HEK293 (cell line): ENCODE measurements around the gene CDH23.

Experiments
- CTCF ChIA-PET: fragments of 350-600 bp; formaldehyde crosslinking; extraction: SDS; loops from one replicate; lab custom pipeline; 2021; ENCODE audit warnings: antibody characterized with exemption; lab: Yijun Ruan, JAX
- POLR2A ChIA-PET: fragments of 300-600 bp; formaldehyde crosslinking; extraction: SDS; loops from one replicate; lab custom pipeline; 2020; ENCODE audit warnings: antibody characterized with exemption, inconsistent platforms; lab: Yijun Ruan, JAX
- H3K27ac ChIP-seq: fragments of 200-500 bp; sonication (Bioruptor generic); 2 replicates; pipeline ENCODE4 v1.5.1; 2014; ENCODE audit warnings: low read depth, low read length, control low read depth, inconsistent platforms; ENCODE audit errors: extremely low read depth
- H3K36me3 ChIP-seq, 2 experiments: fragments of 200-500 bp in 1 of 2; sonication (Bioruptor generic) in 1 of 2; 1 replicate in 1 of 2; 2 replicates in 1 of 2; pipeline ENCODE4 v1.5.1; 2014 to 2017; ENCODE audit warnings: inconsistent platforms in 2 of 2, low read length in 2 of 2; ENCODE audit not compliant: control insufficient read depth in 2 of 2, insufficient read depth in 1 of 2
- H3K4me1 ChIP-seq: fragments of 200-500 bp; sonication (Bioruptor generic); 2 replicates; pipeline ENCODE4 v1.5.1; 2014; ENCODE audit warnings: mild to moderate bottlenecking, low read length, inconsistent platforms; ENCODE audit not compliant: control insufficient read depth, insufficient read depth
- H3K4me3 ChIP-seq: 2 replicates; pipeline ENCODE4 v1.5.1; 2011; ENCODE audit warnings: low read depth, mild to moderate bottlenecking, control low read depth, low read length, moderate library complexity
- H3K9me3 ChIP-seq: fragments of 200-500 bp; sonication (Bioruptor generic); 2 replicates; pipeline ENCODE4 v1.5.1; 2014; ENCODE audit warnings: low read depth, low read length, inconsistent platforms; ENCODE audit not compliant: control insufficient read depth, insufficient read depth
- GFI1B ChIP-seq: fragments of 450-650 bp; formaldehyde crosslinking; IDR thresholded peaks from 2 replicates; pipeline ENCODE4 v1.5.1; 2016; ENCODE audit warnings: missing biosample characterization, missing genetic modification characterization
- MYNN ChIP-seq: fragments of 450-650 bp; formaldehyde crosslinking; IDR thresholded peaks from 2 replicates; pipeline ENCODE4 v1.5.1; 2016; ENCODE audit warnings: missing biosample characterization, missing genetic modification characterization, borderline replicate concordance
- RBAK ChIP-seq: fragments of 450-650 bp; formaldehyde crosslinking; IDR thresholded peaks from 2 replicates; pipeline ENCODE4 v1.5.1; 2016; ENCODE audit warnings: missing biosample characterization, missing genetic modification characterization
- WT1 ChIP-seq: fragments of 450-650 bp; formaldehyde crosslinking; IDR thresholded peaks from 2 replicates; pipeline ENCODE4 v1.5.1; 2016; ENCODE audit warnings: missing biosample characterization, missing genetic modification characterization
- ZBTB21 ChIP-seq: fragments of 450-650 bp; formaldehyde crosslinking; IDR thresholded peaks from 2 replicates; pipeline ENCODE4 v1.5.1; 2017; ENCODE audit warnings: missing biosample characterization, missing genetic modification characterization
- ZIC2 ChIP-seq: fragments of 450-650 bp; formaldehyde crosslinking; IDR thresholded peaks from 2 replicates; pipeline ENCODE4 v1.5.1; 2016; ENCODE audit warnings: missing biosample characterization, missing genetic modification characterization
- ZNF184 ChIP-seq: fragments of 450-650 bp; IDR thresholded peaks from 2 replicates; pipeline ENCODE4 v1.5.1; 2018; ENCODE audit warnings: missing biosample characterization, mild to moderate bottlenecking, missing genetic modification characterization
- ZNF239 ChIP-seq: fragments of 450-650 bp; formaldehyde crosslinking; IDR thresholded peaks from 2 replicates; pipeline ENCODE4 v1.5.1; 2016; ENCODE audit warnings: missing biosample characterization, missing genetic modification characterization
- ZNF292 ChIP-seq: fragments of 450-650 bp; formaldehyde crosslinking; IDR thresholded peaks from 2 replicates; pipeline ENCODE4 v1.5.1; 2016; ENCODE audit warnings: low read depth, missing biosample characterization, missing genetic modification characterization, borderline replicate concordance
- ZNF324 ChIP-seq: fragments of 450-650 bp; formaldehyde crosslinking; IDR thresholded peaks from 2 replicates; pipeline ENCODE4 v1.5.1; 2016; ENCODE audit warnings: missing biosample characterization, missing genetic modification characterization
- ZNF354C ChIP-seq: fragments of 450-650 bp; formaldehyde crosslinking; IDR thresholded peaks from 2 replicates; pipeline ENCODE4 v1.5.1; 2016; ENCODE audit warnings: missing biosample characterization, missing genetic modification characterization, low read depth, borderline replicate concordance
- ZNF426 ChIP-seq: fragments of 450-650 bp; formaldehyde crosslinking; IDR thresholded peaks from 2 replicates; pipeline ENCODE4 v1.5.1; 2017; ENCODE audit warnings: missing biosample characterization, missing genetic modification characterization, mild to moderate bottlenecking, inconsistent platforms, moderate library complexity
- ZNF560 ChIP-seq: fragments of 450-650 bp; formaldehyde crosslinking; IDR thresholded peaks from 2 replicates; pipeline ENCODE4 v1.5.1; 2017; ENCODE audit warnings: missing biosample characterization, missing genetic modification characterization, borderline replicate concordance
- ZNF561 ChIP-seq: fragments of 450-650 bp; IDR thresholded peaks from 2 replicates; pipeline ENCODE4 v1.5.1; 2018; ENCODE audit warnings: missing biosample characterization, missing genetic modification characterization, borderline replicate concordance
- ZNF610 ChIP-seq: fragments of 450-650 bp; formaldehyde crosslinking; IDR thresholded peaks from 2 replicates; pipeline ENCODE4 v1.5.1; 2016; ENCODE audit warnings: missing biosample characterization, missing genetic modification characterization, borderline replicate concordance
- ZNF747 ChIP-seq: fragments of 450-650 bp; formaldehyde crosslinking; IDR thresholded peaks from 2 replicates; pipeline ENCODE4 v1.5.1; 2016; ENCODE audit warnings: missing biosample characterization, missing genetic modification characterization
- ZNF776 ChIP-seq: fragments of 450-650 bp; formaldehyde crosslinking; IDR thresholded peaks from 2 replicates; pipeline ENCODE4 v1.5.0; 2017; ENCODE audit warnings: missing biosample characterization, missing genetic modification characterization, borderline replicate concordance
- TF ChIP-seq, protein P1 (sequence below): fragments of 450-650 bp; formaldehyde crosslinking; optimal IDR thresholded peaks from 2 replicates; pipeline ENCODE3; 2016; ENCODE audit warnings: missing biosample characterization, mild to moderate bottlenecking, missing genetic modification characterization
- TF ChIP-seq, protein P2 (sequence below): fragments of 450-650 bp; formaldehyde crosslinking; IDR thresholded peaks from 2 replicates; pipeline ENCODE4 v1.5.1; 2016; ENCODE audit warnings: missing biosample characterization, missing genetic modification characterization
- TF ChIP-seq, protein P3 (sequence below): fragments of 450-650 bp; formaldehyde crosslinking; IDR thresholded peaks from 2 replicates; pipeline ENCODE4 v1.5.1; 2016; ENCODE audit warnings: missing biosample characterization, missing genetic modification characterization, borderline replicate concordance
- TF ChIP-seq, protein P4 (sequence below): fragments of 450-650 bp; formaldehyde crosslinking; IDR thresholded peaks from 2 replicates; pipeline ENCODE4 v1.5.1; 2016; ENCODE audit warnings: missing biosample characterization, missing genetic modification characterization, low read depth

CDH23 gene

DNA sequence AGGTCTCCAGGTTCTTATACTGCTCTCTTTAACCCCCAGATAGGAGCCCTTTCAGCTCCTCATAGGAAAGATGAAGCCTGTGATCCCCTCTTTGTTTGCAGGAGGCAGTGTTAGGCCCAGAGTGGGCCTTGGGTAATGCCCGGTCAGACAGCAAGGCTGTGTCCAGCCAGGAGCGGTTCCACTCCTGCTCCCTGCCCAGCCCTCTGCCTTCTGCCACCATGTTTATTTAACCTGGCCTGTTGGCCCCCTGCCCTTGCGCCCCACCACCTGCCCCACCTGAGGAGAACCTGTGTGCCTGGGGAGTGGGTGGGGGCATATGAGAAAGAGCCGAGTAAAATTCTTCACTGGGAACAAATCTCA, 24.3 kb downstream of the CDH23 start:
- no peaks in the 10 kb centered on the region for H3K4me1 ChIP-seq
- CTCF ChIA-PET: no interaction called here
- H3K4me3 ChIP-seq: no peak overlapping the region
- TF ChIP-seq ZNF324 (tag by site-specific recombination) (no peak), ZNF184 (tag by site-specific recombination) (no peak), ZNF239 (tag by site-specific recombination) (no peak), ZNF560 (tag by site-specific recombination) (no peak), GFI1B (tag by site-specific recombination) (no peak), ZNF426 (tag by site-specific recombination) (no peak), ZIC2 (tag by site-specific recombination) (no peak), ZNF747 (tag by site-specific recombination) (no peak), ZNF776 (tag by site-specific recombination) (no peak), ZNF610 (tag by site-specific recombination) (no peak), RBAK (no peak), WT1 (no peak), MYNN (tag by site-specific recombination) (no peak), ZNF292 (no peak)
- TF ChIP-seq, protein P1, sequence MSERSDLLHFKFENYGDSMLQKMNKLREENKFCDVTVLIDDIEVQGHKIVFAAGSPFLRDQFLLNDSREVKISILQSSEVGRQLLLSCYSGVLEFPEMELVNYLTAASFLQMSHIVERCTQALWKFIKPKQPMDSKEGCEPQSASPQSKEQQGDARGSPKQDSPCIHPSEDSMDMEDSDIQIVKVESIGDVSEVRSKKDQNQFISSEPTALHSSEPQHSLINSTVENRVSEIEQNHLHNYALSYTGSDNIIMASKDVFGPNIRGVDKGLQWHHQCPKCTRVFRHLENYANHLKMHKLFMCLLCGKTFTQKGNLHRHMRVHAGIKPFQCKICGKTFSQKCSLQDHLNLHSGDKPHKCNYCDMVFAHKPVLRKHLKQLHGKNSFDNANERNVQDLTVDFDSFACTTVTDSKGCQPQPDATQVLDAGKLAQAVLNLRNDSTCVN: no peak
- H3K36me3 ChIP-seq: no peaks in the 10 kb centered on the region
- no peaks in the 10 kb centered on the region for H3K9me3 ChIP-seq
- H3K27ac ChIP-seq: no peak overlapping the region
- POLR2A ChIA-PET: no interaction called here

DNA sequence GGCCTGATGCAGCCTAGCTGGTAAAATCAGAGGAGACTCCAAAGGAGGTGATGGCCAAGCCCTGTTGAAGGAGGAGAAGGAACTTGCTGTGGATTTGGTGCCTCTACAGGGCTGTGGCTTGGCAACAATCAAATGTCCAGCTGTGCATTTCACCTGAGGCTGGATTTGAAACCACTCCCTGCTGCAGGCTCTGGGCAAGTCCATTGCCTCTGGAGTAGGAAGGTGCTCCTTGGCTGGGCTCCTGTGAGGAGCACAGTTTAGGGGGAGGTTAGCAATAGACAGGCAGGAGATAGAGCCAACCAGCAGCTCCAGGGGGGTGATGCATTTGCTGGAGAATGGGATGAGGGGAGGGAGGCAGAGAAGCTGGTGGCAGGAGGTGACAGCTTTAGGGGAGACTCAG, 26.5 kb downstream of the CDH23 start:
- ChIA-PET CTCF (interaction anchor here (0.7 kb wide), 1 partner anchor 93 kb away, joined by 3 read pairs; no protein-coding TSS in a partner anchor), POLR2A (no interaction called here)
- no peak overlapping the region for H3K4me3 ChIP-seq
- no peak overlapping the region for H3K27ac ChIP-seq
- H3K9me3 ChIP-seq: no peaks in the 10 kb centered on the region
- no peaks in the 10 kb centered on the region for H3K4me1 ChIP-seq
- H3K36me3 ChIP-seq: no peaks in the 10 kb centered on the region
- no peak for TF ChIP-seq GFI1B (tag by site-specific recombination)
- no peak for TF ChIP-seq ZBTB21
- TF ChIP-seq, protein P2, sequence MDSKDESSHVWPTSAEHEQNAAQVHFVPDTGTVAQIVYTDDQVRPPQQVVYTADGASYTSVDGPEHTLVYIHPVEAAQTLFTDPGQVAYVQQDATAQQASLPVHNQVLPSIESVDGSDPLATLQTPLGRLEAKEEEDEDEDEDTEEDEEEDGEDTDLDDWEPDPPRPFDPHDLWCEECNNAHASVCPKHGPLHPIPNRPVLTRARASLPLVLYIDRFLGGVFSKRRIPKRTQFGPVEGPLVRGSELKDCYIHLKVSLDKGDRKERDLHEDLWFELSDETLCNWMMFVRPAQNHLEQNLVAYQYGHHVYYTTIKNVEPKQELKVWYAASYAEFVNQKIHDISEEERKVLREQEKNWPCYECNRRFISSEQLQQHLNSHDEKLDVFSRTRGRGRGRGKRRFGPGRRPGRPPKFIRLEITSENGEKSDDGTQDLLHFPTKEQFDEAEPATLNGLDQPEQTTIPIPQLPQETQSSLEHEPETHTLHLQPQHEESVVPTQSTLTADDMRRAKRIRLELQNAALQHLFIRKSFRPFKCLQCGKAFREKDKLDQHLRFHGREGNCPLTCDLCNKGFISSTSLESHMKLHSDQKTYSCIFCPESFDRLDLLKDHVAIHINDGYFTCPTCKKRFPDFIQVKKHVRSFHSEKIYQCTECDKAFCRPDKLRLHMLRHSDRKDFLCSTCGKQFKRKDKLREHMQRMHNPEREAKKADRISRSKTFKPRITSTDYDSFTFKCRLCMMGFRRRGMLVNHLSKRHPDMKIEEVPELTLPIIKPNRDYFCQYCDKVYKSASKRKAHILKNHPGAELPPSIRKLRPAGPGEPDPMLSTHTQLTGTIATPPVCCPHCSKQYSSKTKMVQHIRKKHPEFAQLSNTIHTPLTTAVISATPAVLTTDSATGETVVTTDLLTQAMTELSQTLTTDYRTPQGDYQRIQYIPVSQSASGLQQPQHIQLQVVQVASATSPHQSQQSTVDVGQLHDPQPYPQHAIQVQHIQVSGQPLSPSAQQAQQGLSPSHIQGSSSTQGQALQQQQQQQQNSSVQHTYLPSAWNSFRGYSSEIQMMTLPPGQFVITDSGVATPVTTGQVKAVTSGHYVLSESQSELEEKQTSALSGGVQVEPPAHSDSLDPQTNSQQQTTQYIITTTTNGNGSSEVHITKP (tag by site-specific recombination): peak; percentile 63
- peak; percentile 44 for TF ChIP-seq ZIC2 (tag by site-specific recombination)

DNA sequence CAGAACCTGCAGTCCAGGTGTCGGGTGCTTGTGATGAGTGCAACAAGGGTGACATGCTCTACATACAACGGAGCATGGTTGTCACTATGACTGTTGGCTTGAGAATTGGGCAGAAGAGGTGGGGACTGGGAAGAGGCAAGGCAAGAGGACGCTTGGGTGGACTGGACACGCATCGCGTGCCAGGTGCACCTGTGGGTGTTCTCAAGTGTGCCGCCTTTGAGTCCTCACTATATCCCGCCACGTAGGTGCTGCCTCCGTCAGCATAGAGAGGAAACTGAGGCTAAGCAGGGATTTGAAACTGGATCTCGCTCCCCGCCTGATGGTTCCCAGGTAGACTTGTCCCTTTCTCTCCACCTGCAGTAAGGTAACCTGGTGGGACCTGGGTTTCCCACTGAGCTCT, 27.2 kb downstream of the CDH23 start:
- H3K27ac ChIP-seq: no peak overlapping the region
- no peak overlapping the region for H3K4me3 ChIP-seq
- no peaks in the 10 kb centered on the region for H3K36me3 ChIP-seq
- ChIA-PET CTCF (interaction anchor here (0.7 to 0.8 kb wide), 2 partner anchors 93 to 110 kb away, joined by 3 read pairs; no protein-coding TSS in a partner anchor), POLR2A (no interaction called here)
- no peaks in the 10 kb centered on the region for H3K9me3 ChIP-seq
- H3K4me1 ChIP-seq: no peaks in the 10 kb centered on the region
- TF ChIP-seq, protein P3, sequence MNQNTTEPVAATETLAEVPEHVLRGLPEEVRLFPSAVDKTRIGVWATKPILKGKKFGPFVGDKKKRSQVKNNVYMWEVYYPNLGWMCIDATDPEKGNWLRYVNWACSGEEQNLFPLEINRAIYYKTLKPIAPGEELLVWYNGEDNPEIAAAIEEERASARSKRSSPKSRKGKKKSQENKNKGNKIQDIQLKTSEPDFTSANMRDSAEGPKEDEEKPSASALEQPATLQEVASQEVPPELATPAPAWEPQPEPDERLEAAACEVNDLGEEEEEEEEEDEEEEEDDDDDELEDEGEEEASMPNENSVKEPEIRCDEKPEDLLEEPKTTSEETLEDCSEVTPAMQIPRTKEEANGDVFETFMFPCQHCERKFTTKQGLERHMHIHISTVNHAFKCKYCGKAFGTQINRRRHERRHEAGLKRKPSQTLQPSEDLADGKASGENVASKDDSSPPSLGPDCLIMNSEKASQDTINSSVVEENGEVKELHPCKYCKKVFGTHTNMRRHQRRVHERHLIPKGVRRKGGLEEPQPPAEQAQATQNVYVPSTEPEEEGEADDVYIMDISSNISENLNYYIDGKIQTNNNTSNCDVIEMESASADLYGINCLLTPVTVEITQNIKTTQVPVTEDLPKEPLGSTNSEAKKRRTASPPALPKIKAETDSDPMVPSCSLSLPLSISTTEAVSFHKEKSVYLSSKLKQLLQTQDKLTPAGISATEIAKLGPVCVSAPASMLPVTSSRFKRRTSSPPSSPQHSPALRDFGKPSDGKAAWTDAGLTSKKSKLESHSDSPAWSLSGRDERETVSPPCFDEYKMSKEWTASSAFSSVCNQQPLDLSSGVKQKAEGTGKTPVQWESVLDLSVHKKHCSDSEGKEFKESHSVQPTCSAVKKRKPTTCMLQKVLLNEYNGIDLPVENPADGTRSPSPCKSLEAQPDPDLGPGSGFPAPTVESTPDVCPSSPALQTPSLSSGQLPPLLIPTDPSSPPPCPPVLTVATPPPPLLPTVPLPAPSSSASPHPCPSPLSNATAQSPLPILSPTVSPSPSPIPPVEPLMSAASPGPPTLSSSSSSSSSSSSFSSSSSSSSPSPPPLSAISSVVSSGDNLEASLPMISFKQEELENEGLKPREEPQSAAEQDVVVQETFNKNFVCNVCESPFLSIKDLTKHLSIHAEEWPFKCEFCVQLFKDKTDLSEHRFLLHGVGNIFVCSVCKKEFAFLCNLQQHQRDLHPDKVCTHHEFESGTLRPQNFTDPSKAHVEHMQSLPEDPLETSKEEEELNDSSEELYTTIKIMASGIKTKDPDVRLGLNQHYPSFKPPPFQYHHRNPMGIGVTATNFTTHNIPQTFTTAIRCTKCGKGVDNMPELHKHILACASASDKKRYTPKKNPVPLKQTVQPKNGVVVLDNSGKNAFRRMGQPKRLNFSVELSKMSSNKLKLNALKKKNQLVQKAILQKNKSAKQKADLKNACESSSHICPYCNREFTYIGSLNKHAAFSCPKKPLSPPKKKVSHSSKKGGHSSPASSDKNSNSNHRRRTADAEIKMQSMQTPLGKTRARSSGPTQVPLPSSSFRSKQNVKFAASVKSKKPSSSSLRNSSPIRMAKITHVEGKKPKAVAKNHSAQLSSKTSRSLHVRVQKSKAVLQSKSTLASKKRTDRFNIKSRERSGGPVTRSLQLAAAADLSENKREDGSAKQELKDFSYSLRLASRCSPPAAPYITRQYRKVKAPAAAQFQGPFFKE: no peak
- TF ChIP-seq ZNF561 (tag by site-specific recombination): no peak
- TF ChIP-seq ZNF354C: no peak
- TF ChIP-seq, protein P4, sequence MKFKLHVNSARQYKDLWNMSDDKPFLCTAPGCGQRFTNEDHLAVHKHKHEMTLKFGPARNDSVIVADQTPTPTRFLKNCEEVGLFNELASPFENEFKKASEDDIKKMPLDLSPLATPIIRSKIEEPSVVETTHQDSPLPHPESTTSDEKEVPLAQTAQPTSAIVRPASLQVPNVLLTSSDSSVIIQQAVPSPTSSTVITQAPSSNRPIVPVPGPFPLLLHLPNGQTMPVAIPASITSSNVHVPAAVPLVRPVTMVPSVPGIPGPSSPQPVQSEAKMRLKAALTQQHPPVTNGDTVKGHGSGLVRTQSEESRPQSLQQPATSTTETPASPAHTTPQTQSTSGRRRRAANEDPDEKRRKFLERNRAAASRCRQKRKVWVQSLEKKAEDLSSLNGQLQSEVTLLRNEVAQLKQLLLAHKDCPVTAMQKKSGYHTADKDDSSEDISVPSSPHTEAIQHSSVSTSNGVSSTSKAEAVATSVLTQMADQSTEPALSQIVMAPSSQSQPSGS: no peak
